ENCODE results near the gene POU6F1.

GRCh38 chr12:51172515-51173431 is 45.1 kb downstream of the POU6F1 start, which contains the start of gene TFCP2:
- no peak for TF ChIP-seq CTCF (IDR thresholded peaks at IDR 0.05; ENCODE audit: insufficient read depth, low read length)
- peak; percentile 90 for TF ChIP-seq POLR2AphosphoS5 (IDR thresholded peaks at IDR 0.05; ENCODE audit: low read depth)
- TF ChIP-seq REST (IDR thresholded peaks at IDR 0.05; ENCODE audit: insufficient replicate concordance, low read depth): no peak
- TF ChIP-seq GABPA (IDR thresholded peaks at IDR 0.05; ENCODE audit: low read depth): peak; percentile 89

Measured in HL-60 (cell line).